SH-SY5Y (cell line): ENCODE results near the gene SH2D4B.

ENCODE experiments used
- GATA2 ChIP-seq: IDR thresholded peaks from 2 replicates; pipeline ENCODE4 v1.6.1; 2011; ENCODE audit warnings: mild to moderate bottlenecking, low read depth, low read length
- GATA3 ChIP-seq: IDR thresholded peaks from 2 replicates; pipeline ENCODE4 v1.6.1; 2011; ENCODE audit warnings: low read depth, mild to moderate bottlenecking, low read length, moderate library complexity

The SH2D4B gene

DNA sequence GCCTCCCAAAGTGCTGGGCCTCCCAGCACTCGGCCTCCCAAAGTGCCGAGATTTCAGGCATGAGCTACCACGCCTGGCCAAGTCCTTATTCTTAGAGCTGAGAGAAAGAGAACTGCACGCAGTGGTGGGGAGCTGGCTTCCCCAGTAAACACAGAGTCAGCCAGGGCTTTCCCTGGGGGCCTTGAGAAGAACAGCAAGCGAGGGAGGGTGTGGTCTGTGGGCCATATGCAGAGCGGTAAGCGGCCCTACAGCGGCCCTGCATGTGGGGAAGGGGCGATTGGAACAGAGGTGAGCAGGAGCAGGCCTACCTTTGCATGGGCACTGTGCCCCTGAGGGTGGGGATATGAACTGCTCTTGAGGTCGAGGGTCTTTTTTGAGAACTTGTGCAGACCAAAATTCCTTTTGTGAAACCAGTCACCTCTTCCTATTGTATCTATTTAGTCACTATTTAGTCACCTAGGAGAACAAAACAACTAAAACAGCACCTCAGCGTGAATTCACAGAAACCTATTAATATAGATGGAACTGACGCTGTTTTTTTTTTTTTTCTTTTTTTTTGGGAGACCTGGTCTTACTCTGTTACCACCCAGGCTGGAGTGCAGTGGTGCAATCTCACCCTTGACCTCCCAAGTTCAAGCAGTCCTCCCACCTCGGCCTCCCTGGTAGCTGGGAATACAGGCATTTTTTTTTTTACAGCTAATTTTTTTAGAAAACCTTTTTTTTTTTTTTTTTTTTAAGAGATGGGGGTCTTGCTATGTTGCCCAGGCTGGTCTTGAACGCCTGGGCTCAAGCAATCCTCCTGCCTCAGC lies 36.9 kb upstream of the SH2D4B start:
- TF ChIP-seq GATA2: no peak
- no peak for TF ChIP-seq GATA3

DNA sequence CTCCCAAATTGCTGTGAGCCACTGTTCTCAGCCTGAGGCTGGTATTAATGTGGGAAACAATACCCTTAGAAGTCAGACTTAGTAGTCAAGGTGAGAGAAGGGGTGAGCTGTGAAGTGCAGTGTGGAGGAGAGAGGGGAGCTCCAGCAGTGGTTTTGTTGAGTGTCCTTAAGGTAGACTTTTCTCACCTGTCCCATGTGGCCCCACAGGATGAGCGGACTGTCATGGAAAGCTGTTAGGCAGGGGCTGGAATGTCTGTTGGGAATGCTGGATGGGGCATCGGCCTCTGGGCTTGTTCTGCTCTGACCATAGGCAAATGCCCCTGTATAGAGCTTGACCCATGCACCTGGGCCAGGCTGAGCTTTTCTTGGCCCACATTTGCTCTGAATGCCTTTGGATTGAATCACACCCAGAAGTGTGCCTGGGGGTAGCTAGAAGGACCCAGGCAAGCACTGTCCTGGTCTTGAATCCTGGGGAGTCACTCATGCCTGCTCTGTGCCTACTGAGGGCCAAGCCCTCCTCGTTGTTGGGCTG lies 36.3 kb upstream of the SH2D4B start:
- no peak for TF ChIP-seq GATA2
- TF ChIP-seq GATA3: no peak

- TF ChIP-seq GATA3 (no peak), GATA2 (no peak)
Measured at GRCh38 chr10:80501913-80502521, 35.7 kb upstream of the SH2D4B start.

DNA sequence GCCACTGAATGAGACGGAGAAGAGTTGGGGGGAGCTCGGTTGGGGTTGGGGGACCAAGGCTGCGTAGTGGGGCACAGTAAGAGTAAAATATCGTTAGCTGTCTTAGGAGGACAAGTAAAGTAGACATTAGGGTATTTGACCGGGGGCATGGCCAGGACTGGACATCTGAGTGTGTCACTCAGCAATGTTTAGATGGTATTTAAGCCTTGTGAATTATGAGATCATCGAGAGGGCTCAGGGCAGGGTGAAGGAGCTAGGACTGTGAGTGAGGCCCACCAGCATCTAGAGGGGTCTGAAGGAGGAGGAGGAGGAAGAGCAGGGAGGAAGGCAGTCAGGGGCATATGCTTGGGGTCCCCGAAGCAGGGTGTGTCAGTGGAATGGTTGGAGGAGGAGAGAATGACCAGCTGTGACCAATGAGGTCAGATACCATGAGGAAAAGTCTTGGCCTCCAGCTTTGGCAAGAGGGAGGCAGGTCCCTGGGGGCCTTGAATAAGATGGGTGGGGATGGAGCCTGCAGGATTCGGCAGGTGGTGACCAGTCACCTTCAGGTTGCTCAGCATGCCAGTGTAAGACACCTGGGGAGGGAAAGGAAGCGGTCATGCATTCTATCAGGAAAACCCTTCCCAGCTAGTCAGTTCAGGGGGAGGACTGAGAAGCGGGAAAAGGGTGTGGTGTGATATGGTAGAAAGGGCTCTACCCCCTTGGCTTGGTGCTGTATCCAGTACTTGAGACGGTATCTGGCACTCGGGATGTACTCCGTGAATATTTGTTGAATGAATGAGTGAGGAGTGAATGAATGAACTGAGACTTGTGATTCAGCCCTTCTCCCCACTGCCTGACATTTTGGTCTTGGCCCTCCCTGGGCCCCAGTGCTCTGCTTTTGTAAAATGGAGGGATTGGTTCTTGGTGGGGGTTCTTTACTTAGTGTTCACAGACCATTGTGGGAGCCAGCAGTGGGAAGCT lies 34.8 kb upstream of the SH2D4B start:
- TF ChIP-seq GATA2 (no peak), GATA3 (no peak)

- TF ChIP-seq GATA3 (no peak), GATA2 (no peak)
Measured at GRCh38 chr10:80503584-80504157, 34.0 kb upstream of the SH2D4B start.

DNA sequence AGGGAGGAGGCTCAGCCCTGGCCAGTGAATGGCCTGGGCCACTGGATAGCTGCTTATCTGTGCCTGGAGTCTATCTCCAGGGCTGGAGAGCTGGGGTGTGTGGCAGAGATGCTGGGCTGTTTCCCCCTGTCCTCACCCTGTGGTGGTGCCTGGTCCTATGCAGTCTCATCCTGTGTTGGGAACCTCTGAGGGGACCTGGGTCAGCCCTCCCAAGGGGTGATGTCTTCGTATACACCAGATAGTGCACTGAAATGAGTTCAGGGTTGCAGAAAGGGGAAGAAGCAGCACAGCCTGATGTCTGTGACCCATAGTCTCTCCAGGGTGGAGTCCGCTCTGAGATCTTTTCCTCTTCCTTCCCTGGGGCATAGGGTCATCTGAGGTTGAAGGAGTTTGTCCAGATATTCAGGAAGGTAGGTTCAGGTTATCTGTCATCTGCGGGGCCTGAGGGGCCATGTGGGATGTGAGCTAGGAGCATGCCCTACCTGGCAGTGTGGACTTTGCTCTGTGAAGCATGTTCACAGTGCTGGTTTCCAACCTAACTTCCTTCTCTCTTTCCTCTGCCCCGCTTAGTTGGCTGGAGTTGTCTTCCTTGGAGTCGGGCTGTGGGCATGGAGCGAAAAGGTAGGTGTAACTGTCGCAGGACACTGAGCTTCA lies 33.4 kb upstream of the SH2D4B start:
- TF ChIP-seq GATA2 (0 out of 2 replicates have a peak, but pooled peaks have one; percentile 22), GATA3 (no peak)

DNA sequence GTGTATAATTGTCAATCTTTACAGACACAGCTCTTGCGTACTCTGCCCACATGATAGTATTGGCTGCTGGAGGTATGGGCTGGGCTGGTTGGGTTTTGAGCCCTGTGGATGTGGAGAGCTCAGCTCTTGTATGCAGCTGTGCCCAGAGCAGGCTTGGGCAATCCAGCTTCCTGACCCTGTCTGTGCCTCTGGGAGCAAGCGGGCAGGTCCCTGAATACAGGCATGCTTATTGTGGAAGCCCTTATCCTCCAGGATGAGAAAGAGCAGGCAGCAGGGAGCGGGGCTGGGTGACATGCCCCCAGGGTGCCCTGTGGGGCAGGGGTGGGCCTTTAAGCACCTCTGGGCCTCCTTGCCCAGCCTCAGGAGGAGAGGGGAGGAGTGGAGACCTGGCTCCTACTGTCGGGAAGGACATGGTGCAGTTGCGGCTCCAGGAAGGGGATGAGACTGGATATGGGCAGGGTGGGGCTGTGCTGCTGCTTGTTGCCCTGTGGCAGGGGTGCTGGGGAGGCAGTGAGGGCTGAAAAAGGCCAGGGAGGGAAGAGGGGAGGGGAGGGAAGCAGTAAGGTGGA lies 32.7 kb upstream of the SH2D4B start:
- TF ChIP-seq GATA3: no peak
- no peak for TF ChIP-seq GATA2

GRCh38 chr10:80506189-80506575 lies 31.5 kb upstream of the SH2D4B start:
- TF ChIP-seq GATA3: no peak
- no peak for TF ChIP-seq GATA2

DNA sequence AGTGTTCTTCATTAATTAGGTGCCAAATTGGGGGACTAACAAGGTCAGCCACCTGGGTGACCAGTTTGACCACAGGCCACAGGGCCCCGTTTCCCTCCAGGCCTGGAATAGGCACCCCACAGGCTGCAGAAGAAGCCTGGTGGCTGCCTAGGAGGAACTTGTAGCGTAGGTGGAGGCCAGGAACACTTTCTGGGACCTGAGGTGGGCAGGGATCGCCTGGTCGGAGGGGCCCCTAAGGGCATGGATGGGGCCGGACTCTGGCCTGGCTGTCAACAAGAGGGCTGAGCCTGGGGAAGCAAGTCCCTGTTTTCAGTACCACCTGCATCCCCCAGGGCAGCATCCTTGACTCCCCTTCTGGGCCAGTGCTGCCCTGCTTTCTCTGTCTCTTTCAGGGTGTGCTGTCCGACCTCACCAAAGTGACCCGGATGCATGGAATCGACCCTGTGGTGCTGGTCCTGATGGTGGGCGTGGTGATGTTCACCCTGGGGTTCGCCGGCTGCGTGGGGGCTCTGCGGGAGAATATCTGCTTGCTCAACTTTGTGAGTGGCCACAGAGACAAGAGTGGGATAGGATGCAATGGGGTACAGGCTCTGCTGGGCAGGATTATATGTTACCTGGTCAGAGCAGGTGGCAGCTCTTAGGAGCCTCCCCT lies 30.7 kb upstream of the SH2D4B start:
- TF ChIP-seq GATA3 (no peak), GATA2 (no peak)

DNA sequence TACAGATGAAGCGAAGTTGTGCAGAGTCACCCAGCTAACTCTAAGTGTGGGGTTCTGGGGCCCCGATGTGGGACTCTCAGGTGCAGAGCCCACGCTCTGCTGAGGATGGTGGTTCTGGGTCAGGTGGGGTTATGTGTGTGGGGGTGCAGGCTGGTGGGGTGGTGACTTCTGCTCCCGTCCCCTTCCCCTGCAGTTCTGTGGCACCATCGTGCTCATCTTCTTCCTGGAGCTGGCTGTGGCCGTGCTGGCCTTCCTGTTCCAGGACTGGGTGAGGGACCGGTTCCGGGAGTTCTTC lies 28.6 kb upstream of the SH2D4B start:
- TF ChIP-seq GATA2 (no peak), GATA3 (no peak)

DNA sequence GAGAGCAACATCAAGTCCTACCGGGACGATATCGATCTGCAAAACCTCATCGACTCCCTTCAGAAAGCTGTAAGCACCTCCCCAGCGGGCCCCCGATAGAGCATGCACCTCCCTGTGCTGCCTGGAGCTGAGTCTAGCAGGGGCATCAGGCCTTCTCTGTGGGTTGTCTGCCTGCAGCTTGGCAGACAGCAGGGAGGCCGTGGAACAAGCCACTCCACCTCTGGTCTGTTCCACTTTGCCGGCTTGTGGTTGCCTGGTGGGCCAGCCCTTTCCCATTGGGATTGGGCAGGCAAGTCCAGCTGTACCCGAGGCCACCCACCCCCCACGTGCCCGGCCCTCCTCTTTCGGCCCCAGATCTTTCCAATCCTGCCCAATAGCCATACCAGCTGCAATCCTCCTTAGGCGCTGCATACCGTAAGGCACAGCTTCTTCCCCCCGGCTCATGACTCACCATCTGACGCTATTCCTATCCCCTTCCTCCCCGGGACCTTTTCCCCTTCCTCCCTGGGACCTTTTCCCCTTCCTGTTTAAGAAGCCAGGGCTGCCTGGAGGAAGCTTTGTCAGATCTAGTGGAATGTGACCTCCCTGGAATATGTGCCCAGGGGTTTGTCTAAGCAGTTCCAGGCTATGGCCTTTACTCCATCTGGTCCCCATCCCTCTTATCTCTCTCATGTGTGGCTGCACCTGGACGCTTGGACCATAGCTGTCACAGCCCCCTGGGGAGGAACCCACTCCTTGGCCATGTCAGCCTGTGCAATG lies 28.1 kb upstream of the SH2D4B start:
- TF ChIP-seq GATA3: no peak
- TF ChIP-seq GATA2: no peak

- TF ChIP-seq GATA2 (no peak), GATA3 (no peak)
Measured at GRCh38 chr10:80512031-80512526, 25.6 kb upstream of the SH2D4B start.

- TF ChIP-seq GATA3 (no peak), GATA2 (no peak)
Measured at GRCh38 chr10:80513106-80513505, 24.6 kb upstream of the SH2D4B start.
